GM08714 (cell line): ENCODE data around the gene GOPC.

Experiments used
- H3K4me3 ChIP-seq: fragments of 200-500 bp; sonication (Bioruptor generic); 2 replicates; pipeline ENCODE4 v1.5.1; 2014; ENCODE audit warnings: mild to moderate bottlenecking, low read length, inconsistent platforms
- ZNF274 ChIP-seq: IDR thresholded peaks from 2 replicates; pipeline ENCODE4 v1.6.1; 2012; ENCODE audit warnings: mild to moderate bottlenecking, low read depth, low read length

The GOPC gene

DNA sequence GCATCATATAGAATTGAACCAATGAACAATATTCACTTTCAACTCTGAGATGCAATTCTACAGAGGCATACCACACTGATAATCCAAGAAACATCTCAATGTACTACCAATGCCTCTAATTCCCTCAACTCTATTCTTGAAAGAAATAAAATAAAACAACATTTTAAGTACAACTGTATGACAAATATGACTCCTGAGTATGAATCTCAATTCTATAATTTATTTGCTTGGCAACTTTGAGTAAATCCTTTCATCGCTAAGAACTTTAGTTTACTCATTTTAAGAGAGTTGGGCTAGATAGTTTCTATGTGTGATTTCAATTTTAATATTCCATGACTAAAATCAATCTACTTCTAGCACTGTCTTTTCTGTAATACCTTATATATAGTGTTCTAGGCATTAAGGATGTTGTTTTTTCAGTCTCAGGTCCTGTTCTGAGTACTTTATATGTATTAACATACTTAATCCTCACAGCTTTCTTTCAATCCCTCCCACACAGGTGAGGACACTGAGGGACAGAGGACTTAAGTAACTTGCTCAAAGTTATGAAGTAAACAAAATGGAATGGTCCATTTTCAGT, 33.4 kb downstream of the GOPC start:
- no peak for TF ChIP-seq ZNF274
- no peak overlapping the region for H3K4me3 ChIP-seq

DNA sequence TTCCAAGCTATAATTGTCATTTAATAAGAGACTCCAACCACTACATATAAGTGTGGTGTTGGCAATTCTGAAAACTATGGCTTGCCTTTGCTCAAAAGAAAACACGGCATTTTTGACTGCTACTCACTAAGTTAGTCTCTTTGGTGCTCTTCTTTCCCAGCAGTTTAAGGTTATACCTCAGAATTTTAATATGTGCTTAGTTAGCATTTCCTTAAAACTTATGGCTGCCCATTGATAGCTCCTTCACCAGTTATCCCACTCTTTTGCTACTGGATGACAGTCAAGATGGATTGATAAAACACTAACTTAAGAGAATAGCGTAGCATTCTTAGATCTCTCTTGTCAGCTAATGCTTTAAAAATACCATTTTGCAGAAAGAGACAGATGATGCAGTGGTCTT, 34.1 kb downstream of the GOPC start:
- no peak overlapping the region for H3K4me3 ChIP-seq
- TF ChIP-seq ZNF274 = no peak

GRCh38 chr6:117564681-117565080, 37.6 kb downstream of the GOPC start:
- H3K4me3 ChIP-seq = no peak overlapping the region
- no peak for TF ChIP-seq ZNF274

GRCh38 chr6:117561128-117561527, 41.2 kb downstream of the GOPC start:
- no peak overlapping the region for H3K4me3 ChIP-seq
- no peak for TF ChIP-seq ZNF274

- TF ChIP-seq ZNF274 = no peak
- H3K4me3 ChIP-seq = no peak overlapping the region
Measured at GRCh38 chr6:117559299-117559698, 43.0 kb downstream of the GOPC start.

GRCh38 chr6:117558818-117559217, 43.5 kb downstream of the GOPC start:
- no peak overlapping the region for H3K4me3 ChIP-seq
- no peak for TF ChIP-seq ZNF274

DNA sequence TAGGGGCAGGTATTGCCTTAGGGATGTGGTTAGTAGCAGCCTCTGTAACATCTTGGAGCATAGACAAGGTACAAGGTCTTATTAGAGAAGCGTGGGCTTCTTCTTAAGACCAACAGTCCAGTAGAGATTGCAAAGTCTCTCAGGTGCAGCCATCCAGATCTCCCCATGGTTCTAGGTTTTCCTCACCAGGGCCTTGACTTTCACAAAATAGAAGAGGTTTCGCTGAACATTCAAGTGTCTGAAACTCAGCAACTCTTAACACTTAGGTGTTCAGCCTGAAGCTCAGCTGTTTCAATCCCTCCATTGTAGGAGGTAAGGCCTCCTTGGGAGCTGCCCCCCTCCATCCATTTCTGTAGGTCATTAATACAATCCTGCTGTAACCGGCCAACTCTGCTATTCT, 44.4 kb downstream of the GOPC start:
- no peak for TF ChIP-seq ZNF274
- H3K4me3 ChIP-seq = no peak overlapping the region

DNA sequence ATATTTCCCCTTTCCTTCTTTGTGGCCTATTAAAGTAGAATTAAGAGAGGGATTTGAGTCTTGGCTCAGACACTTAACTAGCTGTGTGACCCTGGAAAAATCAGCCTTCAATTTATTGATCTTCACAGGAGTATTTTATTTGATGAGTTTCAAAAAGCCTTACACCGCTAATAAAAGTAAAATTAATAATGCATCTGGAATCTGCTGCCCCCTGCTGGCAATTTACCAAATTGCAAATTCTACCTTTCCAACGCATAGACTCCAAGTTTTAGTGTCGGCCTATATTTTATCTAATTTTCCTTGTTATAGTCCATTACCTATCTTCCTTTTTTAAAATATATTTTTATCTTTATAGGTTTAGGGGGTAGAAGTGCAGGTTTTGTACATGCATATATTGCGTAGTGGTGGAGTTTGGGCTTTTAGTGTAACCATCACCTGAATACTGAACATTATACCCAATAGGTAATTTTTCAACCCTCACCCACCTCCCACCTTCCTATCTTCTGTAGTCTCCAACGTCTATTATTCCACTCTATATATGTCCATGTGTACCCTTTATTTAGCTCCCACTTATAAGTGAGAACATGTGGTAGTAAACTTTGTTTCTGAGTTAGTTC, 46.3 kb downstream of the GOPC start:
- H3K4me3 ChIP-seq = no peak overlapping the region
- TF ChIP-seq ZNF274 = no peak

GRCh38 chr6:117555262-117555849, 47.0 kb downstream of the GOPC start:
- no peak overlapping the region for H3K4me3 ChIP-seq
- no peak for TF ChIP-seq ZNF274

DNA sequence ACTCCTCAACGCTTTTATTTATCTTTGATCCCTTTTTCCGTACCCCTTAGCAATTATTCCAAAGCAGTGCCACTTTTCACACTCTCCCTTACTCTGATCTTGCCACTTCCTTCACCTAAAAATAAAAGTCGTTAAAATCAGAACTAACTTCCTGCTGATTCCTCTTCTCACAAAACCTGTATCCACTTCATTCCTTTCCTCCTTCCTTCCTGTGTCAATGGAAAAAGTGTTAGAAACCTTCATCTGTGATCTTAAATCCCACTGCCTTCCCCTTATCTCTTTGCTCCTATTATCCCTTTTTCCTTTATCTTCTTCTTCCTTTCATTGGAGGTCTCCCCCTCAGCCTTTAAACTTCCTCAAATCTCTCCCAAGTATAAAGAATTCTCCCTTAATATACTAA, 49.2 kb downstream of the GOPC start:
- no peak for TF ChIP-seq ZNF274
- no peak overlapping the region for H3K4me3 ChIP-seq

DNA sequence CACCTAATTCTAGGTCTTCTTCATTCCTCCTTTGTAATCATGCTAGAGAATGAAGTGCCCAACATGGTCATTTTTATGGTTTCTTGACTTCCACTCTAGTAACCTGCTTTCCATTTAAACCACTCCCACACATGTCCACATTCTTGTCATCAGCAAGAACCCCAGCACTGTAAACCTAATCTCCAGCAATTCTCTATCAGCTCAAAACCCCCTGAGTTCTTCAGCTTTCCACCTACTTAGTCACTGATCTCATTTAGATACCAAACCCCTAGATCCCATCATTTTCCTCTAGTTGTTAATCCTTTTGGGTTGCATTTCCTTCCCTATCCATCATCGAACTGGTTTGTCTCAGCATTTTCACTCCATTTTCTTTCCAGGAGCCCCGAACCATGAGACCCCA, 49.7 kb downstream of the GOPC start:
- no peak for TF ChIP-seq ZNF274
- H3K4me3 ChIP-seq = no peak overlapping the region

- H3K4me3 ChIP-seq = no peak overlapping the region
- TF ChIP-seq ZNF274 = no peak
Measured at GRCh38 chr6:117550618-117551242, 51.6 kb downstream of the GOPC start.

DNA sequence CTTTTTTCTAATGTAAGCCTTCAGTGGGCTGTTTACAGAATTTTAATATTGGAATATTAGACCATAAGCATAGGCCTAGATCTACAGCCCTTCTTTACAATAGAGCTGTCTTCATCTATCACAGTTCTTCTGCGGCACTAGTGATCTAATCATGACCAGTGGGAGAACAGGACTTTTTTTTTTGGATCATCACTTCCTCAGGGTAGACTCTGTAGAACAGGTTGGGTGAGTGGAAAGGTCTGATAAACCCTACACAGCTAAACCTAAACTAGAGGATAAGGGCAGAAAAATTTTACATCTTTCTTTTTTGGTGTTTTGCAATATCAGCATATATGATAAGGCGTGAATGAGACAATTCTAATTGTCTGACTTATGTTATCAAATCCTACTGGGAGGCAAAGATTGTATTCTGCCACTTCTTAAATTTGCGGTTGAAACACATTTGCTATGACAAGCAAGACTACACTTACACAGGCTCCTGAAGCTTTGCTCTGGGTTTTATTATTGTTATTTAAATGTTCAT, 52.2 kb downstream of the GOPC start:
- no peak for TF ChIP-seq ZNF274
- H3K4me3 ChIP-seq = no peak overlapping the region

GRCh38 chr6:117549611-117550010, 52.7 kb downstream of the GOPC start:
- no peak for TF ChIP-seq ZNF274
- H3K4me3 ChIP-seq = no peak overlapping the region

- no peak overlapping the region for H3K4me3 ChIP-seq
- no peak for TF ChIP-seq ZNF274
Measured at GRCh38 chr6:117548797-117549301, 53.5 kb downstream of the GOPC start.
